Measurements from ENCODE around the gene TCF7.
A peak's percentile ranks its signal among the peaks of the same experiment; 100 is the strongest.
"Not testable (repeated sequence)": the region's sequence is repeated elsewhere in the genome, so short reads cannot be mapped to it uniquely, and the experiment has no call there.

Gene TCF7

GRCh38 chr5:134142052-134142451, 27.6 kb downstream of the TCF7 start:
- DNase-seq (ENCODE audit: low read depth, low spot score), result no peak
- H3K27ac ChIP-seq, result no peak overlapping the region

GRCh38 chr5:134142806-134143205, 28.3 kb downstream of the TCF7 start:
- H3K27ac ChIP-seq, result no peak overlapping the region

DNA sequence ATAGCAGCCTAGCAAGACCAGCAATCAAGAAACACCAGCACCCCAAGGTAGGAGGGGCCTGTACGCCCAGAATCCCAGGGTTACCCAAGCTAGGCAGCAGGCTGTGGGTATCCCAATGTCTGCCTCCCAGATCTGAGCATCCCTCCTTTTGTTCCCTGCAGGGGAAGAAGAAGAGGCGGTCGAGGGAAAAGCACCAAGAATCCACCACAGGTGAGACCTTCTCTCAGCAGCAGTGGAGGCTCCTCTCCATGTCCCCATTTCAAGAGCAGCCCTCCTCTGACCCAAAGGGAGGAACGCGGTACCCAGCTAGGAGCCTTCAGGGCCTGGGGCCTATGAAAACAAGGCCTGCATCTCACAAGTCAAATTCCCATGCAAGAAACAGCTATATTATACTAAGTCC, 28.9 kb downstream of the TCF7 start:
- H3K27ac ChIP-seq, result no peak overlapping the region
- DNase-seq (ENCODE audit: low read depth, low spot score), result no peak

More at GRCh38 chr5:134142806-134143205, 28.3 kb downstream of the TCF7 start:
- no peak for DNase-seq (ENCODE audit: low read depth, low spot score)

GRCh38 chr5:134143944-134144941, 29.8 kb downstream of the TCF7 start:
- no peak for DNase-seq (ENCODE audit: low read depth, low spot score)
- H3K27ac ChIP-seq, result no peak overlapping the region

DNA sequence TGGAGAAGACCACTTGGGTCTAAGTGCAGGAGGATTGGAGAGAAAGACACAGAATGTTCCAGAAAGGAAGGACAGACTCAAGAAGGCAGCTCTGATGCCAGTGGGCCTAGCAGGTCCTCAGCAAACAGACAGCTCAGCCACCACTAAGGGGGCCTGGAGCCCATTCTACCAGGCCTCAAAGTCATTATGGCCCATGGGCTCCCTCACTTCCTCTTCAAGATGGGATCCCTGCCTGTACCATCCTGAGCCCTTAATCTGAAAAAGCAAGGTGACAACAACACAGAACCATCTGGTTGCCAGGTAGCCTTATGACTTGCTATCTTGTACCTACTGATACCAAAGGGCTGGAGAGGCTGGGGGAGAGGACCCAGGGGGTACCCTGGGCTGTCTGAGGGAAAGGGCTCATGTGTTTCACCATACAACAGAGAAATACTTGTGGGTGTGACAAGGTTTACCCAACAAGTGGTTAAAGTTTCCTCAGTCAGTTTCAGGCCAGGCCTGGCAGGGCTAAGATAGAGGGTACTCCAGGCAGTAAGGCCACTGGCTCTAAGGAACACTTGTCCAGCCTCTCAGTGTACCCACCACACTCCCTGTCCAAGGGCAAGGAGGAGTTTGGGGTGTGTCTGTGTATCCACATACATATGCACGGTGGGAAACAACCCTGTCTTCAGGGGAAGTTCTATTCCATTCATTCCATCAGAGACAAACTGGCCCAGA, 30.7 kb downstream of the TCF7 start:
- no peak overlapping the region for H3K27ac ChIP-seq
- DNase-seq (ENCODE audit: low read depth, low spot score), result no peak

- H3K27ac ChIP-seq, result peak overlapping the region; percentile 14
Measured at GRCh38 chr5:134145779-134146581, 31.5 kb downstream of the TCF7 start.

GRCh38 chr5:134146651-134147518, 32.4 kb downstream of the TCF7 start:
- no peak for DNase-seq (ENCODE audit: low read depth, low spot score)
- H3K27ac ChIP-seq, result peak overlapping the region; percentile 14

More at GRCh38 chr5:134145779-134146581, 31.5 kb downstream of the TCF7 start:
- no peak for DNase-seq (ENCODE audit: low read depth, low spot score)

DNA sequence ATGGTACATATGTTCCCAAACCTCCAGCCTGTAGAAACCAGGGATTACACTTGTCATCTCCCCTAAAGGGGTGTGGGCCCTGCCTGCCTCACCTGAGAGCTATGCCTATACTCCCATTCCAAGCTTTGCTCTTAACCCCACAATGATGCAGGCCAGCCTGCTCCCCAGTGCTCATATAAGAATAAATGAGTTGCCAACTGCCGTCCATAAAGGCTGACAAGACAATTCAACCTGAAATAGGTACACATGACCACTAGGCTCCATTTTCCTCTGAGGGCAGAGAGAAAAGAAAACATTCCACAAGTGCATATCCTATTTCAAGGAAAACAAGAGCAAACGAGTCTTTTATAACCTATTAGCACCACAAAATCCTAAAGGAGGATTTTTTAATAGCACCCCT, 33.8 kb downstream of the TCF7 start:
- no peak for DNase-seq (ENCODE audit: low read depth, low spot score)
- H3K27ac ChIP-seq, result peak overlapping the region; percentile 15

DNA sequence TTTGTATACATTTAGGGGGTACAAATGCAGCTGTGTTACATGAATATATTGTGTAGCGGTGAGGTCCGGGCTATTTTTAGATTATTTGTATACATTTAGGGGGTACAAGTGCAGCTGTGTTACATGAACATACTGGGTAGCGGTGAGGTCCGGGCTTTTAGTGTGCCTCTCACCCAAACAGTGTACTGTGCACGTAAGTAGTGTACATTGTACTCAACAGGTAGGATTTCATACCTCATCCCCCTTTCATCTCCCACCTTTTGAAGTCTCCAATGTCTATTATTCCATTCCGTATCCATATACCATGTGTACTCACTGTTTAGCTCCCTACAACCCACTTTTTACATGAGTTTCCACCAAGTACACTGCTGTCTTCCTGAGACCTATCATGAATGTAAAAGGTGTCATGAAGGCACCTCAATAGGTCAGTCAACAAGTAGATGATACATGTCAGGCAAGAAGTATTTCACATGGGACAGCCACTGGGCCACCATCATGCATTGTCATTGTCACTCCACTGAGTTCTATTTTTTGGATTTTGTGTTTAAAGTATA, 34.6 kb downstream of the TCF7 start:
- peak overlapping the region; percentile 27 for H3K27ac ChIP-seq
- DNase-seq (ENCODE audit: low read depth, low spot score), result no peak

DNA sequence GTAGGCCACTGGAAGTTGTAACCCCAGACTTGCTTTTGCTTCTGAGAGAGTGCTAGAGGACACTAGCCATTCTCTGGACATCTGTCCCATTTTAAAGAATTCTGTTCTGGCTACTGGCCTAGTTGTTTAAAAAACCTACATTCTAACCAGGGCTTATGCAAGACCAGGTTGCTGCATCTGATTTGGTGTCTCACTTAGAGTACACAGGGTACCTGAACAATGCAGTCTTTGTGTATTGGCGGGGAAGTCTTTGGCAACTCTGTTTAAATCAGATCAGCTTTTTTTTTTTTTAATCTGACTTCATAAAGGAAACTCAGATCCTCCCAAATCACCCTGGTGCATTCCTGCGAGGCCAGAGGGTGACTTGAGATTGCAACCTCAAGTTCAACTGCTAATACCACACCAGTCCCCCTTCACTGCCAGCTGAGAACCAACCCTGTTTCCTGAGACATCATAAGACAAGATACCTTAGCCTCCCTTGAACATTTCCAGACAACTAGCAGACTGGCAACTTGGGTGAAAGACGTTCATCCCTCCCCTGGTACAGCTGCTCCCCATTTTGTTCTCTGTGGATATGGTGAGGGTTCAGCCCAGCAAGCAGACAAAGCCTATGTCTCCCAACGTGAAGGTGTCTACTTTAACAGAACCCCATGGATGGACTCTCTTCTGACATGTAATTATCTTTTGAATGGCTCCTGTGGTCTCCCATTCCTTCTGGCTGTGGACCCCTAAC, 35.3 kb downstream of the TCF7 start:
- no peak for DNase-seq (ENCODE audit: low read depth, low spot score)
- H3K27ac ChIP-seq, result peak overlapping the region; percentile 27

DNA sequence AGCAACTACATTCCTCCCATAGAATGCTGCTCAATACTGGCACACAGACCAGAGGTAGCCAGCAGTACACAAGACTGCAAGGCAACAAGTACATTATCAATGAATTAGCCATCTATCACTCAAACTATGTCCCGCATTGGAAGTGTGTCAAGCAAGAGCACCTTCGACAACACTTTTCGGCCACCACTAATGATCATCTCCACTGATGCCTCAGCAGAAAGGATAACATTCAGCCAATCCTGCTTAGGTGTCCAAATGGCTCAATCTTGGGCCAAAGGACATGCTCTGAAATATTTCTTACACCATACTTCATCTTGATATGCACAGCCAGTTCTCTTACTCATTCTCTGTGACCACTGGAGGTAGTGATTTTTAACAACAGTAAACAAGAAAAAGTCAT, 37.2 kb downstream of the TCF7 start:
- no peak for DNase-seq (ENCODE audit: low read depth, low spot score)
- no peak overlapping the region for H3K27ac ChIP-seq

DNA sequence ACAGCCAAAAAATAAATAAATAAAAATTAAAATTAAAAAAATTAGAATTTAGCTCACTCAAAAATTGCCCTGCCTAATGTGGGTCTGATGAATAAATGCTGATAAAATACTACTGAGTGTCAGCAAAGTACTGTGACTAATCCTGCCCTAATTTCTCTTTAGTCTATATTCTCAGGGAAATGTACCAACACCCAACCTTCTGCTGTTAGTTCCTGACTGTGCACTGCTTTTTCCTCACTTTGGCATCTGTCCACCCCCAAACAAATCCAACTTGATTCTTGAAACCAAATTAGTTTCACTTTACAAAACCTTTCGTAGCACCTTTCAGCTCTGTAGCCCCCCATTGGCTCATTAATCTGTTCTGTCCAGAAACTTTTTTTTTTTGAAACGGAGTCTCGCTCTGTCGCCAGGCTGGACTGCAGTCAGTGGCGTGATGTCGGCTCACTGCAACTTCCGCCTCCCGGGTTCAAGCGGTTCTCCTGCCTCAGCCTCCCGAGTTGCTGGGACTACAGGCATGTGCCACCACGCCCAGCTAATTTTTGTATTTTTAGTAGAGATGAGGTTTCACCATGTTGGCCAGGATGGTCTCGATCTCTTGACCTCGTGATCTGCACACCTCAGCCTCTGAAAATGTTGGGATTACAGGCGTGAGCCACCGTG, 37.8 kb downstream of the TCF7 start:
- DNase-seq (ENCODE audit: low read depth, low spot score); H3K27ac ChIP-seq: not testable (repeated sequence)

GRCh38 chr5:134153241-134153640, 38.8 kb downstream of the TCF7 start:
- no peak overlapping the region for H3K27ac ChIP-seq
- no peak for DNase-seq (ENCODE audit: low read depth, low spot score)

DNA sequence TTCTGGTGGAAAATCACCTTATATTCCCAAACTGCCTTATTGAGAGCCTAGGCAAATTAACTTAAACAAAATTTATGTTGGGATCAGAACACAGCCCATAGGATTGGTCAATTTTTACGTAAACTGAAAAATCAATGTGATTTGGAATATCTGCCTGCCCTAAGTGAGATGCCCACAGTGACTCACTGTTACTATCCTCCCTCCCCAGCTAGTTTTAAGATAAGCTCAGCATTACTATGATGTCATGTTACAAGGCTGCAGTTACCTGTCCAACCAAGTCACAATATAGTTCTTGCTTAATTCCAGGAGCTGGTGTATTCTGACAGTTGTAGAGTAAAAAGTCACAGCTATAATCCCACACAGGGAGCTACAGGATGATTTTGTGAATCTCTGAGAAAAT, 39.2 kb downstream of the TCF7 start:
- no peak overlapping the region for H3K27ac ChIP-seq
- no peak for DNase-seq (ENCODE audit: low read depth, low spot score)

DNA sequence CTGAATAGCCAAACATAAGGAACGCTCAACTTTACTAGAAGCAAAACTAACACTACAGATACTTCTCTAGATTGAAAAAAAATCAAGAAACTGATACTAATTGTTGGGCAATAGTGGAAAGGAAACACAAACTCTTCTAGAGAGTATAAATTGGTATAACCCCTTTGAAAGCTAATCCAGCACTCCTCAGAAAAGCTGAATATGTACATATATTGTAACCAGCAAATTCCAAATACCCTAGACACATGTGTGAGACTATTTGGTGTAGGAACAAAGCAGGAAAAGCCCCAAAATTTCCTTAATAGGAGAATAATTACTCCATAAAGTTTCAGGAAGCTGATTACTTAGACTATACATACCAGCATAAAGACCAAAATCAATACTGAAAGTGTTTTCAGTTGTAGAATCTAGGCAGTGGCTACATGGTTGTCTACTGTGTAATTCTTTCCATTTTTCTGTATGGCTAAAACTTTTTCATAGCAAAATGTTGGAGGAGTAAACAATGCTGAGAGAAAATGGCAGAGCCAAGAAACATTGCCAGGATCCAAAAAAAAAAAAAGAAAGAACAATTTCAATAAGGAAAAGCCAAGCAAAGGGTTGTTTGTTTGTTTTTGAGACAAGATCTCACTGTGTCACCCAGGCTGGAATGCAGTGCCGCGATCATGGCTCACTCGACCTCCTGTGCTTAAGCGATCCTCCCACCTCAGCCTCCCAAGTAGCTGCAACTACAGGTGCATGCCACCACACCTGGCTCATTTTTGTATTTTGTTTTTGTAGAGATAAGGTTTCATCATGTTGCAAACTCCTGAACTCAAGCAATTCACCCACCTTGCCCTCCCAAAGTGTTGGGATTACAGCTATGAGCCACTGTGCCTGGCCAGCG, 47.3 kb downstream of the TCF7 start:
- DNase-seq (ENCODE audit: low read depth, low spot score), result no peak
- no peak overlapping the region for H3K27ac ChIP-seq

DNA sequence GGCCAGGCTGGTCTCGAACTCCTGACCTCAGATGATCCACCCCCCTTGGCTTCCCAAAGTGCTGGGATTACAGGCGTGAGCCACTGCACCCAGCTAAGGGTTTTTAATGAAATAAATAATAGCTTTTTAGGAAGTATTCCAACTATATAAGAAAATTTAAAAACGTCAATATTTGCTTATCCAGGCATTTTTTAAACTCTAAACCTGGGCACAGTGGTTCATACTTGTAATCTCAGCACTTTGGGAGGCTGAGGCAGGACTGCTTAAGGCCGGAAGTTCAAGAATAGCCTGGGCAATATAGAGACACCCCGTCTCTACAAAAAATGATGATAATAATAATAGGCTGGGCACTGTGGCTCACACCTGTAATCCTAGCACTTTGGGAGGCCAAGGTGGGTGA, 48.1 kb downstream of the TCF7 start:
- no peak overlapping the region for H3K27ac ChIP-seq
- no peak for DNase-seq (ENCODE audit: low read depth, low spot score)

DNA sequence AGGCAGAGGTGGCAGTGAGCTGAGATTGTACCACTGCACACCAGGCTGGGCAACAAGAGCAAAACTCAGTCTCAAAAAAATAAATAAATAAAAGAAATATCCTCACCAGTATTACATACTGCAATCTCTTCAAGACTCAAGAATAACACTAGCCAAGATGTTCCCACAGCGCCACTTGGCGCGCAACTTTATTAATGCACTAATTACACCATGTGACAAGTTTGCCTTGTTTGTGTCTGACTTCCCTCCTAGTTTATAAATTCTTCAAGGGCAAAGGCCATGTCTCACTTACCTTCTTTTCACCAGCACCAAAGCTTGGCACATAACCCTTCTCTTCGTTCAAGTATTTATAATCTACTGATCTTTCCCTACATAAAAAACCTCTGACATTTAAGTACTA, 57.5 kb downstream of the TCF7 start:
- no peak overlapping the region for H3K27ac ChIP-seq

More for the DNA sequence above, 57.5 kb downstream of the TCF7 start:
- DNase-seq (ENCODE audit: low read depth, low spot score), result no peak

Measured in epithelial cell of prostate (primary cell).